IPS-18c (cell line): ENCODE results near the gene GAR1.
"Not testable (repeated sequence)": the region's sequence is repeated elsewhere in the genome, so short reads cannot be mapped to it uniquely, and the experiment has no call there.

Experiments used
- H3K4me3 ChIP-seq: 2 replicates; pipeline ENCODE4 v1.7.0; 2013; ENCODE audit warnings: low read depth, mild to moderate bottlenecking, low read length, moderate library complexity; ENCODE audit not compliant: insufficient read depth
- H3K9me3 ChIP-seq: one replicate; pipeline ENCODE4 v1.6.1; 2013; ENCODE audit warnings: mild to moderate bottlenecking, low read length, moderate library complexity; ENCODE audit not compliant: control insufficient read depth, insufficient read depth

GAR1 gene

GRCh38 chr4:109826719-109827118, 11.2 kb downstream of the GAR1 start:
- H3K9me3 ChIP-seq: no peaks in the 10 kb centered on the region

GRCh38 chr4:109827672-109828071, 12.1 kb downstream of the GAR1 start, which contains the start of gene RRH:
TSS of gene RRH (plus strand) at chr4:109827972. CDS start at chr4:109828028, 56 bp downstream.
- H3K9me3 ChIP-seq: no peaks in the 10 kb centered on the region

More at GRCh38 chr4:109826719-109827118, 11.2 kb downstream of the GAR1 start:
- no peak overlapping the region for H3K4me3 ChIP-seq

GRCh38 chr4:109833756-109834155, 18.2 kb downstream of the GAR1 start:
- no peak overlapping the region for H3K4me3 ChIP-seq
- no peaks in the 10 kb centered on the region for H3K9me3 ChIP-seq

More at GRCh38 chr4:109827672-109828071, 12.1 kb downstream of the GAR1 start, which contains the start of gene RRH:
- no peak within 1 kb of the TSS for H3K4me3 ChIP-seq

DNA sequence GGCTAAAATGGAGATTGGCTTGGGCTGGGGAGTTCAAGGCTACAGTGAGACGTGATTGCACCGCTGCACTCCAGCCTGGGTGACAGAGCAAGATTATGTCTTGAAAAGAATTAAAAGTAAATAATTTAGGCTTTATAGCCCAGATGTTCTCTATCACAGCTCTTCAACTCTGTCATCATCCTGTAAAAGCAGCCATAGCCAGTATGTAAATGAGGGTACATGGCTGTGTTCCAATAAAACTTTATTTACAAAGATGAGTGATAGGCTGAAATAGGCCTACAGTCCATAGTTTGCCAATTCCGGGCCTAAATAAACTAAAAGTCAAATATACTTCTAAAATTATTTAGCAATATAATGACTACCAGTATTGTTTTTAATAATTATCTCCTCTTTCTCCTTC, 21.4 kb downstream of the GAR1 start:
- no peak overlapping the region for H3K4me3 ChIP-seq
- no peaks in the 10 kb centered on the region for H3K9me3 ChIP-seq

- H3K4me3 ChIP-seq: no peak overlapping the region
- no peaks in the 10 kb centered on the region for H3K9me3 ChIP-seq
These were observed 31.0 kb downstream of the GAR1 start for GRCh38 chr4:109846395-109847098.

DNA sequence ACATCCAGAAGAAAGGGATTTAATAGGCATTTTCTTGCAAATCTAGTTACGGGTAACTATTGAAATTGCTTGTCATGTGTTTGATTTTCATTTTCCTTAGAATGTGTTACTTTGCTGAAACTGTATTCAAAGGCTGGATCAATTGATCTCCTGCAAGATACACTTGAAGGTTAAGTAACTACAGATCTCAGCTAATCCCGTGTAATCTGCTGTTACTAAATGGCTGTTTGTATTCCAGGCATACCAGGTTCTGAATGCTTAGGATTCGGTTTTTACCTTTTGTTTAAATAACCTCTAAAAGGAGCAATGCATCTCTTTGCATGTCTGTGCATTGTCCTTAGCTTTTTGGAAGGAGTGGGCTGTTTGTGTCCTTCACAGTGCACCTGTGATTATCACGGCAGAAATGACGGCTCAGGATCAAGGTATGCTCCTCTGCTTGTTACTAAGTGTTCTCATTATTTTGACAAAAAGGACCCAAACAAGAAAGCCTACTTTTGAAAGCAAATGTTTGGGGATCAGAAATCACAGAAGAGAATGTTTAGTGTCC, 32.4 kb downstream of the GAR1 start, which contains the start of gene LRIT3:
Gene LRIT3 (plus strand): TSS at position 212 of the 547 bp plus-strand sequence. CDS start 95 bp downstream, at position 307.
- H3K9me3 ChIP-seq: no peaks in the 10 kb centered on the region
- H3K4me3 ChIP-seq: no peak within 1 kb of the TSS

GRCh38 chr4:109848501-109848900, 32.9 kb downstream of the GAR1 start:
- Histone ChIP-seq H3K4me3 (no peak overlapping the region), H3K9me3 (no peaks in the 10 kb centered on the region)

GRCh38 chr4:109850601-109851000, 35.0 kb downstream of the GAR1 start:
- Histone ChIP-seq H3K4me3 (no peak overlapping the region), H3K9me3 (no peaks in the 10 kb centered on the region)

DNA sequence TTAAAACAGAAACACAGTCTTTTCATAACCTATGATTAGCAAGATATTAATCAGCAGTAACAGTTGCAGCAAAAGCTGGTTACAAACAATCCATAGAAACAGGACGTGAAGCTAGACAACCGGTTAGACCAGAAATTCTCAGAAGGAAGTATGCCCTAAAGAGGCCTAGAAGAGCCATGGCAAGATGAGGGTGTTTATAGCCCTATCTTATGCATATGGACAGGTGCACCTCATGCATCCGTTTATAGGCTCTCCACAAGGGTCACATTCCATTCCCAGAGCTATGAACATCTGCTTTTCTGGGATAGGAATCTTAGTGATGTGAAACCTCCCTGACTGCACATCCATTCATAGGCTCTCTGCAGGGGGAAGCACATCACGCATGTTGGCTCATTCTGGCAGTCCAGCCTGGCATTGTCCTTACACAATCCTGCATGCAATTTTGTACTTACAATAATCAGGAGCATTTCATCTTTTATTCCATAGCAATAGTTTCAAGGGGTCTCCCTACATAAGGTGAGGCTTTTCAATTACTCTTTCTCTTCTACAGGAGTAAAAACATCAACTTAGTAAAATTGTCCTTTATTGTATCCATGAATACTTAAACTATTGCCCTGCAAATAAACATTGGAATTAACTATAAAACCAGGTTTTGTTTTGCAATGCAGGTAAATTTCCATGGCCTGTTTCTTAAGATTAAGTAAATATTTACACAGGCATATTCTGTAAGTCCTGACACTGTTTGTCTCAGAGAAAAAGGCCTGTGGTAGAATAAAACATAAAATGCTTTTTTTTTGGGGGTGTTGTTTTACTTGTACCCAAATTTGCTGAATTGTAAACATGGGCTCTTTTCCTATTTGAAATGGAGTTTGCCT, 44.1 kb downstream of the GAR1 start:
- H3K4me3 ChIP-seq, H3K9me3 ChIP-seq: not testable (repeated sequence)

DNA sequence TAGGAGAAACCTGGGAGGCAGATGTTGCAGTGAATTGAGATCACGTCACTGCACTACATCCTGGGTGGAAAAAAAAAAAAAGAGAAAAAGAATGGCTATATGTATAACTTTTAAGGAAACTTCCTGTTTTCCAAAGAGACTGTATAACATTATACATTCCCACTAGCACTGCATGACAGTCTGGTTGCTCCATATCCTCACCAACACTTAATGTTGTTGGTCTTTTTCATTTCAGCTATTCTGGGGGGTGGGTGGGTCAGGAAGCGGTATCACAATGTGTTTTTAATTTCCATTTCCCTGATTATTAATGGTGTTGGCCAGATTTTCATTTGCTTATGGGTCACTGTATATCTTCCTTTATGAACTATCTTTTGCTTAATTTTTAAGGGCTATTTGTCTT, 45.7 kb downstream of the GAR1 start:
- peaks cover 2% of the 10 kb centered on the region for H3K9me3 ChIP-seq
- H3K4me3 ChIP-seq: no peak overlapping the region

GRCh38 chr4:109861916-109862511, 46.5 kb downstream of the GAR1 start:
- H3K4me3 ChIP-seq: no peak overlapping the region
- peaks cover 2% of the 10 kb centered on the region for H3K9me3 ChIP-seq

DNA sequence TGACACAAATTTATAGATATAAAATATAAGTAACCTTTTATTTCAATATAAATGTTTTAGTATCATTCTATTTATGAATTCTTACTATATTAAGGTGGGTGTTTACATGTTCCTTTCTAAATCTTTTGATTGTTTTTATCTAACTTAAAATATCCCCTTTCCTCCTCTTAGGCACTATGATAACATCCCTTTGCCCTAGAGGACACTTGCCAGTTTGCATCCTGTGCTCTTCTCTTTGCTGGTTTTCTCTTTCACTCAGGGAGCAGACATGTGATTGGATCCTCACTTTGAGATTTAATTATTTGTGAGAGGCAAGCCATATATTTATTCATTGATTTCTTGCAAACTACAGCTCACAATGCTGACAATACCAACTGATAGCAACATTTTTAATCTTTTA, 48.6 kb downstream of the GAR1 start:
- no peak overlapping the region for H3K4me3 ChIP-seq
- H3K9me3 ChIP-seq: peaks cover 2% of the 10 kb centered on the region

- no peak overlapping the region for H3K4me3 ChIP-seq
- H3K9me3 ChIP-seq: peaks cover under 1% of the 10 kb centered on the region
These were observed 54.5 kb downstream of the GAR1 start for GRCh38 chr4:109870061-109870460.

DNA sequence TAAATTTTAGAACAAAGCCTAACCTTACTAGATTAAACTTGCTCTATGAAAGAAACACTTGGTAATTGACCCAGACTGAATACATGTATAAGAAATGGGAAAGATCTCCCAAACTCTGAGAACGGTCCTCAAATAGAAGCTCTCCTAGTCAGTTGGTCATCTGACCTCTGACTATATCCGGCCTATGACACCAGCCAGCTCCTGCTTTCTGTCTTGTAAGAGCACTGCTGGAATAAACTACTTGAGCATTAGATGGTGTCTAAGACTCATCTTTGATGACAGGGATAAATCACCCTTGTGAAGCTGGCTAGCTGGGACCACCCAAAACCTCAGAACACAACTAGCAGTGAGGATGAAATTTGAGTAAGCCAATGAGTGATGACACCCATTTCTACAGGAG, 56.5 kb downstream of the GAR1 start:
- peaks cover 3% of the 10 kb centered on the region for H3K9me3 ChIP-seq
- no peak overlapping the region for H3K4me3 ChIP-seq

- H3K4me3 ChIP-seq: no peak overlapping the region
- H3K9me3 ChIP-seq: peaks cover 3% of the 10 kb centered on the region
These were observed 57.5 kb downstream of the GAR1 start for GRCh38 chr4:109872950-109873656.

DNA sequence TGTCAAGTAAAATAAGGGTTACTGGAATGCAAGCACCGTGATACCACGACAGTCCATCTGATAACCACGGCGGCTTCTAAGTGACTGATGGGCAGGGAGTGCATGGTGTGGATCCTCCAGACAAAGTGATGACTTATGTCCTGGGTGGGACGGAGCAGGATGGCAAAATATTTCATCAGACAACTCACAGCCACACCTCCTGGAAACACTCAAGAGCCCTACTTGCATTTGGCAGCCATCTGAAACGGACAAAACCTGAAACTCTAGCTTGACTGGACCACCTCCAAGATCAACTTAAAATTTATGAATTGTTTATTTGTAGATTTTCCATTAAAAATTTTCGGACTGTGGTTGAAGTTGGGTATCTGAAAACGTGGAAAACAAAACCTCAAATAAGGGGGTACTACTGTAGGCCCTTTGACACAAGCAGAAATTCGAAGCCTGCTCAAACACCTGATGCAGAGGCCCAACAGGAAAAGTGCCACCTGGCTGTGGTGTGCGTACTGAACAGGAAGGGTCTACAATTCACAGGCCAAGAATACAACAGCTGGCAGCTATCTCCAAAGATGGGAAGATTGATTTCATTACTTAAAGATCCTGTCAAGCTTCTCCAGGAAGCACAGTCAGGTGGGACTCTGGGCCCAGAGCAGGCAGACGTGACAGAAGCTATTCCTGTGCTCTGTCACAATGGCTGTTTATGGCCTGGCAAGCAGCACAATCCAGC, 58.4 kb downstream of the GAR1 start:
- peaks cover 3% of the 10 kb centered on the region for H3K9me3 ChIP-seq
- no peak overlapping the region for H3K4me3 ChIP-seq
